Ectodermal cell (in vitro differentiated cells): ENCODE measurements around the gene STARD3. TPM values are rescaled to one million over a fixed set of nuclear protein-coding genes. Genes with fewer than 3 reads are reported as not detected.
A peak's percentile ranks its signal among the peaks of the same experiment; 100 is the strongest.
"Not testable (repeated sequence)": the region's sequence is repeated elsewhere in the genome, so short reads cannot be mapped to it uniquely, and the experiment has no call there.

Source experiments
- H3K27ac ChIP-seq: 2 replicates; pipeline ENCODE4 v1.7.0; 2013; ENCODE audit warnings: mild to moderate bottlenecking, low read depth, low read length; ENCODE audit not compliant: insufficient read depth, poor library complexity, severe bottlenecking
- H3K27me3 ChIP-seq: 2 replicates; pipeline ENCODE4 v1.7.0; 2013; ENCODE audit warnings: mild to moderate bottlenecking, low read length; ENCODE audit not compliant: insufficient read depth, control insufficient read depth, poor library complexity, severe bottlenecking
- H3K36me3 ChIP-seq: one replicate; pipeline ENCODE4 v1.7.0; 2013; ENCODE audit warnings: low read length; ENCODE audit not compliant: control insufficient read depth, insufficient read depth
- H3K4me1 ChIP-seq: one replicate; pipeline ENCODE4 v1.7.0; 2013; ENCODE audit warnings: low read length; ENCODE audit not compliant: control insufficient read depth, insufficient read depth
- H3K4me3 ChIP-seq: 2 replicates; pipeline ENCODE4 v1.7.0; 2013; ENCODE audit warnings: low read depth, low read length, control low read depth; ENCODE audit not compliant: insufficient read depth
- H3K9me3 ChIP-seq: 2 replicates; pipeline ENCODE4 v1.7.0; 2013; ENCODE audit warnings: mild to moderate bottlenecking, low read length, moderate library complexity; ENCODE audit not compliant: control insufficient read depth
- WGBS, 2 experiments: methylation state at CpG; one replicate each; pipeline ENCODE4 v1.1.7; 2013; ENCODE audit warnings: missing lambda C conversion rate in 2 of 2; 5-methylcytosine and 5-hydroxymethylcytosine counted together
- polyA plus RNA-seq, 4 experiments: library from polyadenylated mRNA; stranded (reverse); fragments of 50-300 nt; gene quantifications; one replicate each; pipeline ENCODE4 v1.2.3, GENCODE V29; 2013

STARD3 gene
- polyA plus RNA-seq (2013, experiment 1 of 4) = 61.1 TPM
- 56.5 TPM for polyA plus RNA-seq (2013, experiment 2 of 4)
- 39.6 TPM for polyA plus RNA-seq (2013, experiment 3 of 4)
- polyA plus RNA-seq (2013, experiment 4 of 4) = 43.2 TPM

GRCh38 chr17:39636927-39637736, at the start of gene STARD3:
STARD3 (plus strand) TSS chr17:39637144; CDS start chr17:39653532, 16,388 bp downstream.
- Histone ChIP-seq H3K4me1 (peaks cover 35% of the 10 kb centered on the region), H3K27ac (no peak within 1 kb of the TSS), H3K9me3 (no peaks in the 10 kb centered on the region), H3K4me3 (peak within 1 kb of the TSS; percentile 69), H3K27me3 (no peaks in the 10 kb centered on the region), H3K36me3 (no peaks in the 10 kb centered on the region)
- 0 to 1% methylated on average over 68 of the region's 69 CpGs for WGBS, 2 experiments

- not testable (repeated sequence) for H3K4me3 ChIP-seq, H3K9me3 ChIP-seq, H3K4me1 ChIP-seq, H3K27ac ChIP-seq, H3K36me3 ChIP-seq
- 52 to 70% methylated on average over 2 of the region's 2 CpGs for WGBS, 2 experiments
- peaks cover 55% of the 10 kb centered on the region for H3K27me3 ChIP-seq
These were observed 46.8 kb upstream of the STARD3 start for GRCh38 chr17:39590180-39590579.

DNA sequence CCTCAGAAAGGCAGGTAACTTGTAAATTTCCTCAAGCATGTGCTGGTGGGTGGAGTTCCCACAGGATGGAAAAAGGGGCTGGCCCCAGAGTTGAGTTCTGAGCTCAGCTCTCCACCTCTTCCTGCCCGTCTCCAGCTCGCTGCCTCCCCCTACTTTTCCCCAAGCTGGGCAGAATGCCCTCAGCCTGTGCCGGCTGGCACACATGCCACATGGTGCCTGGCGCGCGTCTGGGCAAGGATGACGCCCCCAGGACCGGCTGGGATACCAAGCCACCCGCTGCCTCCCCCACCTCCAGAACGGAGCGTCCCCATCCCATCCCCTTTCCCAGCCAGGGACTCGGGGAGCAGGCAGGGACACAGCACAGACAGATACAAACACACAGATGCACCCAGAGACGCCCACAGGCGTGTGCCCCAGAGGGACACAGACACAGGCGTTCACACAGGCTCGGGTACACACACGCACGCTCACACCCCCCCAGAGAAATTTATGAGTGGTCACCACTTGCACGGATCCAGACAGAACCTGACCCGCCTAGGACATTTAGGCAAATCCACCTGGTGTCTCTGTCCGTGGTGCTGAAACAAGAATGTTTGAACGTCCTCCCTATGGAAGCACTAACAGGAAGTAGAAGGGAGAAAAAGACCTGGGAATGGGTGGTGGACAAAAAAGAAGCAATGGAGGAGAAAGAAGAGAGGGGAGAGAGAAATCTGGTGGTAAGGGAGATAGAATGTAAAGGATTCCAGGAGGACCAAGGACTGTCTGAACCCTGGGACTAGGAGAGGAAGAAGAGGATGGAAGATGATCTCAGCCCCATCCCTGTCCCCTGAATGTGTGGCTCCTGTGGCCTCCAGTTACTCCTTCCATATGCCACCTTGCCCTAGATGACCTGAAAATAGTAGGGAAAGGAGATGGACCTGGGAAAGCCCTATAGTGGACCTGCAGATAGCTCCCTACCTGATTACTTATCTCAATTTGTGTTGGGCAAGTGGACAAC, 44.7 kb upstream of the STARD3 start:
- Histone ChIP-seq H3K36me3 (no peaks in the 10 kb centered on the region), H3K4me3 (no peak overlapping the region), H3K27me3 (peaks cover 76% of the 10 kb centered on the region), H3K4me1 (peaks cover 8% of the 10 kb centered on the region), H3K27ac (no peak overlapping the region), H3K9me3 (no peaks in the 10 kb centered on the region)
- WGBS, 2 experiments = 4% methylated on average over 22 of the region's 22 CpGs

- peaks cover 84% of the 10 kb centered on the region for H3K27me3 ChIP-seq
- no peaks in the 10 kb centered on the region for H3K36me3 ChIP-seq
- 61 to 71% methylated on average over 2 of the region's 2 CpGs for WGBS, 2 experiments
- peaks cover 8% of the 10 kb centered on the region for H3K4me1 ChIP-seq
- H3K27ac ChIP-seq = no peak overlapping the region
- H3K4me3 ChIP-seq = no peak overlapping the region
- no peaks in the 10 kb centered on the region for H3K9me3 ChIP-seq
These were observed 43.6 kb upstream of the STARD3 start for GRCh38 chr17:39593371-39593770.

- Histone ChIP-seq H3K27ac (no peak overlapping the region), H3K4me1 (peaks cover 9% of the 10 kb centered on the region), H3K4me3 (no peak overlapping the region), H3K36me3 (no peaks in the 10 kb centered on the region), H3K27me3 (peaks cover 98% of the 10 kb centered on the region), H3K9me3 (no peaks in the 10 kb centered on the region)
- WGBS, 2 experiments = 1 to 2% methylated on average over 4 of the region's 4 CpGs
These were observed 41.6 kb upstream of the STARD3 start for GRCh38 chr17:39595294-39595693.

GRCh38 chr17:39595928-39596510, 40.9 kb upstream of the STARD3 start:
- Histone ChIP-seq H3K36me3 (no peaks in the 10 kb centered on the region), H3K27ac (no peak overlapping the region), H3K4me3 (no peak overlapping the region), H3K9me3 (no peaks in the 10 kb centered on the region), H3K4me1 (peaks cover 11% of the 10 kb centered on the region), H3K27me3 (peaks cover 100% of the 10 kb centered on the region)
- WGBS, 2 experiments = 14 to 15% methylated on average over 11 of the region's 11 CpGs

GRCh38 chr17:39596543-39597267, 40.2 kb upstream of the STARD3 start:
- H3K9me3 ChIP-seq = no peaks in the 10 kb centered on the region
- no peaks in the 10 kb centered on the region for H3K36me3 ChIP-seq
- no peak overlapping the region for H3K27ac ChIP-seq
- H3K27me3 ChIP-seq = peaks cover 100% of the 10 kb centered on the region
- no peak overlapping the region for H3K4me3 ChIP-seq
- H3K4me1 ChIP-seq = peaks cover 11% of the 10 kb centered on the region
- WGBS, 2 experiments = 1 to 2% methylated on average over 46 to 47 of the region's 47 CpGs

DNA sequence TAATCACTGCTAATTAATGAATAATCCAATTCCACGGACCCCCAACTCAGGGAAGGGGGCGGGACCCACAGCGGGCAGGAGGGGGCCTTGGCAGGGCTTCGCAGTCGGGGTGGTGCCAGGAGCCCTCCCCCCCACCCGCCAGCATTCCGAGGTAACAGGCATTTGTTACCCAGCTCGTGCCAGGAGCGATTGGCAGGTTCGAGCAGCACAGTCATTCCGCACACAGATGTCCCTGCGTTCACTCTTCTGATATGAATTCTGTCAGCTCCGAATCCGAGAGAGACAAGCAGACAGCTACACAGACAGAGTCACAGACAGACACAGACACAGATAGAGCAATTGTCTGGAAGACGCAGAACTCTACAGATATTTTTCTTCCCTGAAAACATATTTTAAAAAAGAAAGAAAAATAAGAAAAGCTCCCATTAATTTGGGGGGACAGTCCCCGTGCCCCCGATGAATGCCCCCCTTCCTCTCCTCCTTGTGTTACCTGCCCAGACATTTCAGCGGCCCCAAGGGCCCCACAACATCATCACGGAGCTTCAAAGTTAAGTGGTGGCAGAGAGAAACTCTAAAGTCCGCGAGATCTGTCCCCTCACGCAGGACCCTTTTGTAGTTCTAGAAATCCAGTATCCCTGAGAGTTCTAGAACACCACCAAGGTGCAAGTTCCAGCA, 39.4 kb upstream of the STARD3 start:
- no peak overlapping the region for H3K27ac ChIP-seq
- WGBS, 2 experiments = 12 to 16% methylated on average over 21 to 22 of the region's 22 CpGs
- H3K27me3 ChIP-seq = peaks cover 100% of the 10 kb centered on the region
- no peaks in the 10 kb centered on the region for H3K36me3 ChIP-seq
- no peak overlapping the region for H3K4me3 ChIP-seq
- H3K9me3 ChIP-seq = no peaks in the 10 kb centered on the region
- peaks cover 7% of the 10 kb centered on the region for H3K4me1 ChIP-seq

GRCh38 chr17:39598047-39598481, 38.9 kb upstream of the STARD3 start:
- Histone ChIP-seq H3K27me3 (peaks cover 100% of the 10 kb centered on the region), H3K9me3 (no peaks in the 10 kb centered on the region), H3K36me3 (no peaks in the 10 kb centered on the region), H3K4me1 (peaks cover 7% of the 10 kb centered on the region), H3K27ac (no peak overlapping the region), H3K4me3 (no peak overlapping the region)
- 10 to 11% methylated on average over 13 of the region's 13 CpGs for WGBS, 2 experiments
